WTC11 (cell line): ENCODE results near the gene TNFRSF14.

Source experiments
- ZNF232 ChIP-seq: sonication (generic); formaldehyde crosslinking; IDR thresholded peaks from 2 replicates; pipeline ENCODE4 v1.8.0; 2022; ENCODE audit warnings: mild to moderate bottlenecking, missing genetic modification reagents
- TF ChIP-seq, protein P1 (sequence below): fragments of 200-600 bp; IDR thresholded peaks from 2 replicates; pipeline ENCODE4 v1.8.0; 2022; ENCODE audit warnings: antibody characterized with exemption
- TF ChIP-seq, protein P2 (sequence below): sonication (generic); formaldehyde crosslinking; IDR thresholded peaks from 2 replicates; pipeline ENCODE4 v1.8.1; 2023; ENCODE audit warnings: mild to moderate bottlenecking, missing genetic modification reagents, moderate library complexity
- TF ChIP-seq, protein P3 (sequence below): sonication (generic); formaldehyde crosslinking; IDR thresholded peaks from 2 replicates; pipeline ENCODE4 v1.8.1; 2023; ENCODE audit warnings: mild to moderate bottlenecking, missing genetic modification reagents, moderate library complexity
- TF ChIP-seq, protein P4 (sequence below): sonication (generic); formaldehyde crosslinking; IDR thresholded peaks from 2 replicates; pipeline ENCODE4 v1.8.0; 2022; ENCODE audit warnings: mild to moderate bottlenecking, missing genetic modification reagents

DNA sequence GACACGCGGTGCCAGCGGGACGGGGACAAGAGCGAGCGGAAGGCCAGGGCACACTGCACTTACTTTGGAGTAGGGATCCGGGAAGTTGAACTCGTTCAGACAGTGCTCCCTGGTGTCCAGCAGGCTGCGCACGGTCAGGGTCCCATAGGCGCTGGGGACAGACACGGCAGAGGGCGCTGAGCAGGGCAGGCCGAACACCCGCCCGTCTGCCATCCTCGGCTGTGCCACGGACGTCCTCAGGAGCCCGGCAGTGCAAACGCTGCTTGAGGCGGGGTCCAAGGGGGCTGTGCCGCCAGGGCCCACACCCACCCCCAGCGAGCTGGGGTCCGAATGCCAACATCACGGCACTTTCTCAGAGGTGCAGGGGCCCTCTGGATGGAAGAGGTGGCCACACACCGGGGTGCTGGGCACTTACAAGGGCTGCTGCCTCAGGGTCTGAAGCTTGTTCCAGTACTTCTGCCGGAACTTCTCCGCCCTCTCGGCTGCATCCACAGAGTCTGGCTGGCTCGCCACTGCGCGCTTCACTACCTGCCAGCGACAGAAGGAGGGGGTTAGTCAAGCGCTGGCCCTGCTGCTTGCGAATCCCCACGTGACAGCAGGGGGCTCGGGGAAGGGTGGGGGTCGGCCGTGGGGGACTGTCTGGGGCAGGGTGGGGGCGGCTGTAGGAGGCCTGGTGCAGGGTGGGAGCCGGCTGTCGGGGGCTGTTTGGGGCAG lies 42.1 kb upstream of the TNFRSF14 start:
- TF ChIP-seq, protein P1, sequence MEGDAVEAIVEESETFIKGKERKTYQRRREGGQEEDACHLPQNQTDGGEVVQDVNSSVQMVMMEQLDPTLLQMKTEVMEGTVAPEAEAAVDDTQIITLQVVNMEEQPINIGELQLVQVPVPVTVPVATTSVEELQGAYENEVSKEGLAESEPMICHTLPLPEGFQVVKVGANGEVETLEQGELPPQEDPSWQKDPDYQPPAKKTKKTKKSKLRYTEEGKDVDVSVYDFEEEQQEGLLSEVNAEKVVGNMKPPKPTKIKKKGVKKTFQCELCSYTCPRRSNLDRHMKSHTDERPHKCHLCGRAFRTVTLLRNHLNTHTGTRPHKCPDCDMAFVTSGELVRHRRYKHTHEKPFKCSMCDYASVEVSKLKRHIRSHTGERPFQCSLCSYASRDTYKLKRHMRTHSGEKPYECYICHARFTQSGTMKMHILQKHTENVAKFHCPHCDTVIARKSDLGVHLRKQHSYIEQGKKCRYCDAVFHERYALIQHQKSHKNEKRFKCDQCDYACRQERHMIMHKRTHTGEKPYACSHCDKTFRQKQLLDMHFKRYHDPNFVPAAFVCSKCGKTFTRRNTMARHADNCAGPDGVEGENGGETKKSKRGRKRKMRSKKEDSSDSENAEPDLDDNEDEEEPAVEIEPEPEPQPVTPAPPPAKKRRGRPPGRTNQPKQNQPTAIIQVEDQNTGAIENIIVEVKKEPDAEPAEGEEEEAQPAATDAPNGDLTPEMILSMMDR, result no peak
- TF ChIP-seq, protein P2, sequence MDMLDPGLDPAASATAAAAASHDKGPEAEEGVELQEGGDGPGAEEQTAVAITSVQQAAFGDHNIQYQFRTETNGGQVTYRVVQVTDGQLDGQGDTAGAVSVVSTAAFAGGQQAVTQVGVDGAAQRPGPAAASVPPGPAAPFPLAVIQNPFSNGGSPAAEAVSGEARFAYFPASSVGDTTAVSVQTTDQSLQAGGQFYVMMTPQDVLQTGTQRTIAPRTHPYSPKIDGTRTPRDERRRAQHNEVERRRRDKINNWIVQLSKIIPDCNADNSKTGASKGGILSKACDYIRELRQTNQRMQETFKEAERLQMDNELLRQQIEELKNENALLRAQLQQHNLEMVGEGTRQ (CRISPR knock-in tag), result no peak
- TF ChIP-seq, protein P3, sequence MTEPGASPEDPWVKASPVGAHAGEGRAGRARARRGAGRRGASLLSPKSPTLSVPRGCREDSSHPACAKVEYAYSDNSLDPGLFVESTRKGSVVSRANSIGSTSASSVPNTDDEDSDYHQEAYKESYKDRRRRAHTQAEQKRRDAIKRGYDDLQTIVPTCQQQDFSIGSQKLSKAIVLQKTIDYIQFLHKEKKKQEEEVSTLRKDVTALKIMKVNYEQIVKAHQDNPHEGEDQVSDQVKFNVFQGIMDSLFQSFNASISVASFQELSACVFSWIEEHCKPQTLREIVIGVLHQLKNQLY, result no peak
- TF ChIP-seq, protein P4, sequence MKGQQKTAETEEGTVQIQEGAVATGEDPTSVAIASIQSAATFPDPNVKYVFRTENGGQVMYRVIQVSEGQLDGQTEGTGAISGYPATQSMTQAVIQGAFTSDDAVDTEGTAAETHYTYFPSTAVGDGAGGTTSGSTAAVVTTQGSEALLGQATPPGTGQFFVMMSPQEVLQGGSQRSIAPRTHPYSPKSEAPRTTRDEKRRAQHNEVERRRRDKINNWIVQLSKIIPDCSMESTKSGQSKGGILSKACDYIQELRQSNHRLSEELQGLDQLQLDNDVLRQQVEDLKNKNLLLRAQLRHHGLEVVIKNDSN (CRISPR knock-in tag), result no peak
- no peak for TF ChIP-seq ZNF232 (CRISPR knock-in tag)
